Body of pancreas (tissue), 4 donors: Measurements from ENCODE around the gene C3orf20. TPM values are rescaled to one million over a fixed set of nuclear protein-coding genes. Genes with fewer than 3 reads are reported as not detected.

Experiments
- ATAC-seq: fragments of 150-250 bp; one replicate; pipeline ENCODE4 v1.9.1; 2016
- DNase-seq, 4 donors: peaks; one replicate each; pipeline ENCODE4 v3.0.0-alpha.2; 2019
- H3K27ac ChIP-seq, 4 donors: fragments of 200-600 bp; sonication (generic); 1 replicate in 3 of 4; 2 replicates in 1 of 4; pipeline versions ENCODE4 v1.5.1 to v1.6.1; 2016 to 2019; ENCODE audit warnings: mild to moderate bottlenecking in 1 of 4, mixed read lengths in 1 of 4, moderate library complexity in 1 of 4
- H3K27me3 ChIP-seq, 2 donors: fragments of 200-600 bp; sonication (generic); one replicate each; pipeline ENCODE4 v1.6.0; 2016; ENCODE audit warnings: mild to moderate bottlenecking in 1 of 2
- H3K36me3 ChIP-seq, 2 donors: fragments of 200-600 bp; sonication (generic); replicated peaks in 1 of 2; 2 replicates each; pipeline ENCODE4 v1.5.1; 2016; ENCODE audit warnings: low read depth in 2 of 2; ENCODE audit not compliant: insufficient read depth in 1 of 2
- H3K4me1 ChIP-seq: fragments of 200-600 bp; sonication (generic); one replicate; pipeline ENCODE4 v1.6.0; 2016
- H3K4me3 ChIP-seq, 2 donors: fragments of 200-600 bp; sonication (generic); 1 replicate in 1 of 2; 2 replicates in 1 of 2; pipeline ENCODE4 v1.5.1; 2016 to 2019
- H3K9me3 ChIP-seq, 3 donors: fragments of 200-600 bp; sonication (generic); 1 replicate in 2 of 3; 2 replicates in 1 of 3; pipeline ENCODE4 v1.5.1; 2016
- CTCF ChIP-seq, 7 experiments: fragments of 450-650 bp in 4 of 7; fragments of 200-600 bp in 3 of 7; sonication (generic) in 3 of 7; IDR thresholded peaks; one replicate each; pipeline ENCODE4 v1.5.1; 2016 to 2019; ENCODE audit warnings: antibody characterized with exemption in 7 of 7
- POLR2A ChIP-seq, 3 donors: fragments of 450-650 bp; IDR thresholded peaks; one replicate each; pipeline ENCODE4 v1.6.1; 2016; ENCODE audit warnings: antibody characterized with exemption in 3 of 3, mild to moderate bottlenecking in 2 of 3
- WGBS, 2 donors: methylation state at CpG; one replicate each; pipeline ENCODE4 v1.1.5; 2017; 5-methylcytosine and 5-hydroxymethylcytosine counted together
- intact Hi-C: fragments of 100-400 bp; cut with DNase I; formaldehyde crosslinking; loops from one replicate; pipeline ENCODE4 v1.15.1; 2023
- total RNA-seq, 2 donors: library from RNA; depleted of rRNA; stranded (reverse); fragments of >200 nt; gene quantifications; one replicate each; pipeline ENCODE4 v1.1.0, GENCODE V29; 2016

The C3orf20 gene
- total RNA-seq, 2 donors from 2014 or later = not detected

- no peak for TF ChIP-seq CTCF (IDR thresholded peaks at IDR 0.05)
- no peak for TF ChIP-seq POLR2A (IDR thresholded peaks at IDR 0.05)
- DNase-seq = no peak
- WGBS, 2 donors = 84 to 85% methylated on average over 3 of the region's 3 CpGs
- Histone ChIP-seq H3K36me3 (no peaks in the 10 kb centered on the region), H3K9me3 (no peaks in the 10 kb centered on the region), H3K27me3 (peaks cover 0 to 3% of the 10 kb centered on the region in 2 donors), H3K4me1 (no peaks in the 10 kb centered on the region), H3K27ac (no peak overlapping the region), H3K4me3 (no peak overlapping the region)
- intact Hi-C loops = no loop called here
- ATAC-seq = no peak
Observed at GRCh38 chr3:14816359-14816758, 141.4 kb downstream of the C3orf20 start.

DNA sequence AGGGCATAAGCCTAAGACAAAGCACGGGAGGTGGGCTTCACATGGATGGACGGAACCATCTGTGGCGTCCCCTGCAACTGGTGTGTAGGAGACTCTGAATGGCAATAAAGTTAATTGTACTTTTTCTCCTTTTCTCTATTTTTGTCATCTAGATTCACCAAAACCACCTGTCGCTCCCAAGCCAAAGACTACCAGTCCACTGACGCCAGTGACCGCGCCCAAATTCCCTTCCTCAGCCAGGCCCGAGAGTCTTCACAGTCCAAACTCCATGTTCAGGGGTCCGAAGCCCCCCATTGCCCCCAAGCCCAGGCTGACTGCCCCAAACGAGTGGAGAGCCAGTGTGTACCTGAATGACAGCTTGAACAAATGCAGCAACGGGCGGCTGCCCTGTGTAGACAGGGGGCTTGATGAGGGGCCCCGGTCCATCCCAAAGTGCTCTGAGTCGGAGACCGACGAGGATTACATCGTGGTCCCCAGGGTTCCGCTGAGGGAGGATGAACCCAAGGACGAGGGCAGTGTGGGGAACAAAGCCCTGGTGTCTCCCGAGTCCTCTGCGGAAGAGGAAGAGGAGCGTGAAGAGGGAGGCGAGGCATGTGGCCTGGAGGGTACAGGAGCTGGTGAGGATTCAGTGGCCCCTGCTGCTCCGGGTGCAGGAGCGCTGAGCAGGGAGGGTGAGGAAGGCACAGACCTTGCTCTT is 144.0 kb downstream of the C3orf20 start, which contains the start of gene FGD5:
Gene FGD5, plus strand, starts transcription at position 159 of the 697 bp plus-strand sequence. Its CDS starts 110 bp downstream, at position 269.
- H3K27ac ChIP-seq = no peak within 1 kb of the TSS
- no peaks in the 10 kb centered on the region for H3K4me1 ChIP-seq
- H3K9me3 ChIP-seq = no peaks in the 10 kb centered on the region
- no peak for DNase-seq
- no peak for ATAC-seq
- no peak within 1 kb of the TSS for H3K4me3 ChIP-seq
- TF ChIP-seq CTCF (IDR thresholded peaks at IDR 0.05) = no peak
- no peak for TF ChIP-seq POLR2A (IDR thresholded peaks at IDR 0.05)
- intact Hi-C loops = no loop called here
- H3K27me3 ChIP-seq = no peaks in the 10 kb centered on the region
- 62 to 63% methylated on average over 25 of the region's 25 CpGs for WGBS, 2 donors
- H3K36me3 ChIP-seq = no peaks in the 10 kb centered on the region

GRCh38 chr3:14819671-14820070 is 144.7 kb downstream of the C3orf20 start:
- Histone ChIP-seq H3K9me3 (no peaks in the 10 kb centered on the region), H3K27me3 (no peaks in the 10 kb centered on the region), H3K27ac (no peak overlapping the region), H3K4me1 (no peaks in the 10 kb centered on the region), H3K4me3 (no peak overlapping the region), H3K36me3 (no peaks in the 10 kb centered on the region)
- DNase-seq = no peak
- WGBS, 2 donors = 64 to 67% methylated on average over 6 to 10 of the region's 10 CpGs
- TF ChIP-seq POLR2A (IDR thresholded peaks at IDR 0.05) (no peak), CTCF (IDR thresholded peaks at IDR 0.05) (no peak)
- ATAC-seq = no peak
- intact Hi-C loops = no loop called here

DNA sequence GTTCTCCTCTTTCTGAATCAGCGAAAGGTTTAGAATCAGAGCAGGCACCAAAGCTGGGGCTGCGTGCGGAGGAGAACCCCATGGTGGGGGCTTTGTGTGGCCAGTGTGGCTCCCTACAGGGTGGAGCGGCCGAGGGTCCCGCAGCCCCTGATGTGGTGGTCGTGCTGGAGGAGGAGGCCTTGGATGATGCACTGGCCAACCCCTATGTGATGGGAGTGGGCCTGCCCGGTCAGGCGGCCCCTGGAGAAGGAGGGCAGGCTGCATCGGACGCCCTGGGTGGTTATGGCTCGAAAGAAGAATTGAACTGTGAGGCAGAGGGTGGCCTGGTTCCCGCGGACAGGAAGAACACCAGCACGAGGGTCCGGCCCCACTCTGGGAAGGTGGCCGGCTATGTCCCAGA is 145.2 kb downstream of the C3orf20 start:
- H3K4me1 ChIP-seq = no peaks in the 10 kb centered on the region
- no peak overlapping the region for H3K27ac ChIP-seq
- no peak overlapping the region for H3K4me3 ChIP-seq
- H3K36me3 ChIP-seq = no peaks in the 10 kb centered on the region
- no peaks in the 10 kb centered on the region for H3K27me3 ChIP-seq
- intact Hi-C loops = no loop called here
- WGBS, 2 donors = 69 to 75% methylated on average over 14 to 16 of the region's 17 CpGs
- ATAC-seq (no peak), DNase-seq (no peak)
- H3K9me3 ChIP-seq = no peaks in the 10 kb centered on the region
- TF ChIP-seq POLR2A (IDR thresholded peaks at IDR 0.05) = no peak

DNA sequence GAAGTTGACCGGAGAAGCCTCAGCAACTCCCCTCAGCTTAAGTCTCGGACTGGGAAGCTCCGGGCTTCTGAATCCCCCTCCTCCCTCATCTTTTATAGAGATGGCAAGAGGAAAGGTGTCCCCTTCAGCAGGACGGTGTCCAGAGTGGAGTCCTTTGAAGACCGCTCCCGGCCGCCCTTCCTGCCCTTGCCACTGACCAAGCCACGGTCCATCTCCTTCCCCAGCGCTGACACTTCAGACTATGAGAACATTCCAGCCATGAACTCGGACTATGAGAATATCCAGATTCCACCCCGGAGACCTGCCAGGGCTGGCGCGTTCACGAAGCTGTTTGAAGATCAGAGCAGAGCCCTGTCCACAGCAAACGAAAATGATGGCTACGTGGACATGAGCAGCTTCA is 146.2 kb downstream of the C3orf20 start:
- Histone ChIP-seq H3K27me3 (no peaks in the 10 kb centered on the region), H3K4me1 (no peaks in the 10 kb centered on the region), H3K9me3 (no peaks in the 10 kb centered on the region), H3K4me3 (no peak overlapping the region), H3K36me3 (no peaks in the 10 kb centered on the region), H3K27ac (no peak overlapping the region)
- DNase-seq (no peak), ATAC-seq (no peak)
- 69 to 72% methylated on average over 16 of the region's 16 CpGs for WGBS, 2 donors
- TF ChIP-seq POLR2A (IDR thresholded peaks at IDR 0.05) = no peak
- TF ChIP-seq CTCF (IDR thresholded peaks at IDR 0.05) = no peak
- intact Hi-C loops = no loop called here
